ENCODE results near the gene RAB27A. TPM values are rescaled to one million over a fixed set of nuclear protein-coding genes. Genes with fewer than 3 reads are reported as not detected.
A peak's percentile ranks its signal among the peaks of the same experiment; 100 is the strongest.

Gene RAB27A
- total and polyA plus RNA-seq, 9 of the 15 experiments (the other 6 are each of a cell fraction or from before 2014, with no cell fraction given) = 31.5 to 171 (median 80.4) TPM

DNA sequence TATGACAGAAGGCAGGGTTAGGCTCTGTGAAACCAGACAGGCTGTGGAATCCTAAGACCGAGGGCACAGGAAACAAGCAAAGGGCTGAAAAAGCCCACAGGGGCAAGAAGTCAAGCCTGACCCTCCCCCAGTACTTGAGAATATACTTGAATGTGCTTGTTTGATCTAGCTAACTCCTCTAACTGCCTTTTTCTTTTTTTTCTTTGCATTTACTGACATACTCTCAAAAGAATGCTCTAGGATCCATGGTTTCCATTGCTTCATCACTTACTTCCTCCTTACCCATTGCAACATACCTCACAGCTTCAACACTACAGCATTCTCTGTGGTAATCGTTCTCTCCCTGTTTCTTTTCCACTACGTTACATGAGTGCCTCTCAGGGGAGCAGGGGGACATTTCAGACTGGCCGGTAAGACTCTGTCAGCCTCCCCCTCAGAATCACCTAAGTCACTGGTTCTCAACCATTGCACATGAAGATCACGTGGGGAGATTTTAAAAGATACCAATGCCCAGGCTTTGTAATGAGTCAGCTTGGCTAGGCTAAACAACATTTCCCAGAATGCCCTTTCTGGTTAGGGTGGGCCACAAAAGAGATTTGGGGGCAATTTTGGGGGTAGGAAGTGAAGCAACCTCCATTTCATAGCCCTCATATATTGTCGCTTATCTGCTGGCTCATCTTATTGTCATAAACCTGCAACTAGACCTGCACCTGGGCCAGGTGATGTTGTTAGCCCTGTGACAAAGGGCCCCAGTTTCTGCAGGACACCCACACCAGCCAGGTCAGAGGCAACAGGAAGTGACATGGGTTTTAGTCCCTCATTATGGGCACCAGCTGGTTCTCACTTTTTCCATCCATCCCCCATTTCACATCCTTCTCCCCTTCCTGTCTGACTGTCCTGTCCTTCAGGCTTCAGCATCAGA is 68.3 kb downstream of the RAB27A start (continued):
- TF ChIP-seq, protein P1, sequence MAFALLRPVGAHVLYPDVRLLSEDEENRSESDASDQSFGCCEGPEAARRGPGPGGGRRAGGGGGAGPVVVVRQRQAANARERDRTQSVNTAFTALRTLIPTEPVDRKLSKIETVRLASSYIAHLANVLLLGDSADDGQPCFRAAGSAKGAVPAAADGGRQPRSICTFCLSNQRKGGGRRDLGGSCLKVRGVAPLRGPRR (CRISPR knock-in tag; IDR thresholded peaks at IDR 0.05) = no peak
- TF ChIP-seq, protein P2, sequence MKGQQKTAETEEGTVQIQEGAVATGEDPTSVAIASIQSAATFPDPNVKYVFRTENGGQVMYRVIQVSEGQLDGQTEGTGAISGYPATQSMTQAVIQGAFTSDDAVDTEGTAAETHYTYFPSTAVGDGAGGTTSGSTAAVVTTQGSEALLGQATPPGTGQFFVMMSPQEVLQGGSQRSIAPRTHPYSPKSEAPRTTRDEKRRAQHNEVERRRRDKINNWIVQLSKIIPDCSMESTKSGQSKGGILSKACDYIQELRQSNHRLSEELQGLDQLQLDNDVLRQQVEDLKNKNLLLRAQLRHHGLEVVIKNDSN (CRISPR knock-in tag; IDR thresholded peaks at IDR 0.05) = peak; percentile 66
- TF ChIP-seq, protein P3, sequence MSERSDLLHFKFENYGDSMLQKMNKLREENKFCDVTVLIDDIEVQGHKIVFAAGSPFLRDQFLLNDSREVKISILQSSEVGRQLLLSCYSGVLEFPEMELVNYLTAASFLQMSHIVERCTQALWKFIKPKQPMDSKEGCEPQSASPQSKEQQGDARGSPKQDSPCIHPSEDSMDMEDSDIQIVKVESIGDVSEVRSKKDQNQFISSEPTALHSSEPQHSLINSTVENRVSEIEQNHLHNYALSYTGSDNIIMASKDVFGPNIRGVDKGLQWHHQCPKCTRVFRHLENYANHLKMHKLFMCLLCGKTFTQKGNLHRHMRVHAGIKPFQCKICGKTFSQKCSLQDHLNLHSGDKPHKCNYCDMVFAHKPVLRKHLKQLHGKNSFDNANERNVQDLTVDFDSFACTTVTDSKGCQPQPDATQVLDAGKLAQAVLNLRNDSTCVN (CRISPR knock-in tag; IDR thresholded peaks at IDR 0.05) = no peak
- TF ChIP-seq, protein P4, sequence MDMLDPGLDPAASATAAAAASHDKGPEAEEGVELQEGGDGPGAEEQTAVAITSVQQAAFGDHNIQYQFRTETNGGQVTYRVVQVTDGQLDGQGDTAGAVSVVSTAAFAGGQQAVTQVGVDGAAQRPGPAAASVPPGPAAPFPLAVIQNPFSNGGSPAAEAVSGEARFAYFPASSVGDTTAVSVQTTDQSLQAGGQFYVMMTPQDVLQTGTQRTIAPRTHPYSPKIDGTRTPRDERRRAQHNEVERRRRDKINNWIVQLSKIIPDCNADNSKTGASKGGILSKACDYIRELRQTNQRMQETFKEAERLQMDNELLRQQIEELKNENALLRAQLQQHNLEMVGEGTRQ (CRISPR knock-in tag; IDR thresholded peaks at IDR 0.05) = peak; percentile 72
- no peak for TF ChIP-seq FUS (optimal IDR thresholded peaks at IDR 0.05; ENCODE audit: low read depth, low read length)
- peak; percentile 34; the same call in 1 of the 2 replicates for TF ChIP-seq BACH1 (tag; IDR thresholded peaks at IDR 0.05)
- TF ChIP-seq NFXL1 (CRISPR knock-in tag; IDR thresholded peaks at IDR 0.05) = no peak
- no peak for TF ChIP-seq NCOA4 (IDR thresholded peaks at IDR 0.05; ENCODE audit: partially characterized antibody)
- TF ChIP-seq BHLHE40 (IDR thresholded peaks at IDR 0.05; ENCODE audit: low read length) = peak; percentile 69
- TF ChIP-seq, protein P5, sequence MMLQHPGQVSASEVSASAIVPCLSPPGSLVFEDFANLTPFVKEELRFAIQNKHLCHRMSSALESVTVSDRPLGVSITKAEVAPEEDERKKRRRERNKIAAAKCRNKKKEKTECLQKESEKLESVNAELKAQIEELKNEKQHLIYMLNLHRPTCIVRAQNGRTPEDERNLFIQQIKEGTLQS (IDR thresholded peaks at IDR 0.05) = peak; percentile 38; the same call in 1 of the 2 replicates
- TF ChIP-seq, protein P5 (CRISPR knock-in tag; conservative IDR thresholded peaks at IDR 0.05) = no peak
- TF ChIP-seq SNRNP70 (optimal IDR thresholded peaks at IDR 0.05; ENCODE audit: low read depth, low read length) = no peak
- peak; percentile 78 for TF ChIP-seq FOSL1 (tag; conservative IDR thresholded peaks at IDR 0.05)
- 0 out of 2 replicates have a peak, but pooled peaks have one; percentile 17 for TF ChIP-seq MEF2D (tag; conservative IDR thresholded peaks at IDR 0.05; ENCODE audit: low read depth)
- no peak for TF ChIP-seq NFATC3 (IDR thresholded peaks at IDR 0.05)
- peak; percentile 32; the same call in 1 of the 2 replicates for TF ChIP-seq ETV1 (tag; conservative IDR thresholded peaks at IDR 0.05; ENCODE audit: low read depth)
- TF ChIP-seq ARID1B (IDR thresholded peaks at IDR 0.05) = 0 out of 2 replicates have a peak, but pooled peaks have one; percentile 15
- TF ChIP-seq, protein P6, sequence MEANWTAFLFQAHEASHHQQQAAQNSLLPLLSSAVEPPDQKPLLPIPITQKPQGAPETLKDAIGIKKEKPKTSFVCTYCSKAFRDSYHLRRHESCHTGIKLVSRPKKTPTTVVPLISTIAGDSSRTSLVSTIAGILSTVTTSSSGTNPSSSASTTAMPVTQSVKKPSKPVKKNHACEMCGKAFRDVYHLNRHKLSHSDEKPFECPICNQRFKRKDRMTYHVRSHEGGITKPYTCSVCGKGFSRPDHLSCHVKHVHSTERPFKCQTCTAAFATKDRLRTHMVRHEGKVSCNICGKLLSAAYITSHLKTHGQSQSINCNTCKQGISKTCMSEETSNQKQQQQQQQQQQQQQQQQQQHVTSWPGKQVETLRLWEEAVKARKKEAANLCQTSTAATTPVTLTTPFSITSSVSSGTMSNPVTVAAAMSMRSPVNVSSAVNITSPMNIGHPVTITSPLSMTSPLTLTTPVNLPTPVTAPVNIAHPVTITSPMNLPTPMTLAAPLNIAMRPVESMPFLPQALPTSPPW (CRISPR knock-in tag; IDR thresholded peaks at IDR 0.05) = peak; percentile 32; the same call in 1 of the 2 replicates
- 0 out of 2 replicates have a peak, but pooled peaks have one; percentile 36 for TF ChIP-seq SUPT5H (IDR thresholded peaks at IDR 0.05)
